RWPE2 (cell line): ENCODE results near the gene NIM1K.

Source experiments
- ATAC-seq: fragments of 200-7000 bp; cut with Tn5 transposase; 3 replicates; pipeline ENCODE4 v1.9.1; 2021; ENCODE audit warnings: low read depth
- DNase-seq: peaks from one replicate; pipeline ENCODE4 v3.0.0-alpha.2; 2020; ENCODE audit warnings: low spot score
- H3K27ac ChIP-seq: fragments of 450-650 bp; 2 replicates; pipeline ENCODE4 v1.5.1; 2017; ENCODE audit warnings: mild to moderate bottlenecking; ENCODE audit not compliant: poor library complexity, severe bottlenecking
- H3K27me3 ChIP-seq: fragments of 250-450 bp; sonication (Bioruptor Pico); 2 replicates; pipeline ENCODE4 v1.5.1; 2021; ENCODE audit warnings: mild to moderate bottlenecking, moderate library complexity; ENCODE audit not compliant: insufficient read depth, poor library complexity, severe bottlenecking
- H3K36me3 ChIP-seq: fragments of 250-450 bp; sonication (Bioruptor Pico); 2 replicates; pipeline ENCODE4 v1.5.1; 2020; ENCODE audit warnings: low read depth, mild to moderate bottlenecking, moderate library complexity
- H3K4me1 ChIP-seq: fragments of 250-450 bp; sonication (Bioruptor Pico); 2 replicates; pipeline ENCODE4 v1.5.1; 2021; ENCODE audit warnings: mild to moderate bottlenecking, moderate library complexity; ENCODE audit not compliant: insufficient read depth, poor library complexity, severe bottlenecking
- H3K4me3 ChIP-seq: fragments of 250-450 bp; sonication (Bioruptor Pico); 2 replicates; pipeline ENCODE4 v1.5.1; 2021; ENCODE audit warnings: mild to moderate bottlenecking, moderate library complexity; ENCODE audit not compliant: severe bottlenecking
- H3K9me3 ChIP-seq: fragments of 250-450 bp; sonication (Bioruptor Pico); 2 replicates; pipeline ENCODE4 v1.5.1; 2021; ENCODE audit warnings: mild to moderate bottlenecking, moderate library complexity; ENCODE audit not compliant: severe bottlenecking
- TF ChIP-seq, protein P1 (sequence below): fragments of 450-650 bp; IDR thresholded peaks from one replicate; pipeline ENCODE4 v1.5.1; 2017; ENCODE audit warnings: mild to moderate bottlenecking, moderate library complexity; ENCODE audit not compliant: poor library complexity, severe bottlenecking

Gene NIM1K

DNA sequence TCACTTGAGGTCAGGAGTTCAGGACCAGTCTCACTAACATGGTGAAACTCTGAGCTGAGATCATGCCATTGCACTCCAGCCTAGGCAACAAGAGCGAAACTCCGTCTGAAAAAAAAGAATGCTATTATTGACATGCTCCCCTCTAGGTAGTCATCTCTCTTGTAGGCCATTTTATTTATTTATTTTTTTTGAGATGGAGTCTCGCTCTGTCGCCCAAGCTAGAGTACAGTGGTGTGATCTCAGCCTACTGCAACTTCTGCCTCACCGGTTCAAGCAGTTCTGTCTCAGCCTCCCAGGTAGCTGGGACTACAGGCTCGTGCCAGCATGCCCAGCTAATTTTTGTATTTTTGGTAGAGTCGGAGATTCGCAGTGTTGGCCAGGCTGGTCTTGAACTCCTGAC, 20.6 kb upstream of the NIM1K start:
- Histone ChIP-seq H3K27ac (no peak overlapping the region), H3K27me3 (no peaks in the 10 kb centered on the region), H3K9me3 (no peaks in the 10 kb centered on the region), H3K36me3 (peaks cover 60% of the 10 kb centered on the region), H3K4me1 (no peaks in the 10 kb centered on the region), H3K4me3 (no peak overlapping the region)
- DNase-seq = no peak
- no peak for ATAC-seq
- TF ChIP-seq, protein P1, sequence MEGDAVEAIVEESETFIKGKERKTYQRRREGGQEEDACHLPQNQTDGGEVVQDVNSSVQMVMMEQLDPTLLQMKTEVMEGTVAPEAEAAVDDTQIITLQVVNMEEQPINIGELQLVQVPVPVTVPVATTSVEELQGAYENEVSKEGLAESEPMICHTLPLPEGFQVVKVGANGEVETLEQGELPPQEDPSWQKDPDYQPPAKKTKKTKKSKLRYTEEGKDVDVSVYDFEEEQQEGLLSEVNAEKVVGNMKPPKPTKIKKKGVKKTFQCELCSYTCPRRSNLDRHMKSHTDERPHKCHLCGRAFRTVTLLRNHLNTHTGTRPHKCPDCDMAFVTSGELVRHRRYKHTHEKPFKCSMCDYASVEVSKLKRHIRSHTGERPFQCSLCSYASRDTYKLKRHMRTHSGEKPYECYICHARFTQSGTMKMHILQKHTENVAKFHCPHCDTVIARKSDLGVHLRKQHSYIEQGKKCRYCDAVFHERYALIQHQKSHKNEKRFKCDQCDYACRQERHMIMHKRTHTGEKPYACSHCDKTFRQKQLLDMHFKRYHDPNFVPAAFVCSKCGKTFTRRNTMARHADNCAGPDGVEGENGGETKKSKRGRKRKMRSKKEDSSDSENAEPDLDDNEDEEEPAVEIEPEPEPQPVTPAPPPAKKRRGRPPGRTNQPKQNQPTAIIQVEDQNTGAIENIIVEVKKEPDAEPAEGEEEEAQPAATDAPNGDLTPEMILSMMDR = no peak

DNA sequence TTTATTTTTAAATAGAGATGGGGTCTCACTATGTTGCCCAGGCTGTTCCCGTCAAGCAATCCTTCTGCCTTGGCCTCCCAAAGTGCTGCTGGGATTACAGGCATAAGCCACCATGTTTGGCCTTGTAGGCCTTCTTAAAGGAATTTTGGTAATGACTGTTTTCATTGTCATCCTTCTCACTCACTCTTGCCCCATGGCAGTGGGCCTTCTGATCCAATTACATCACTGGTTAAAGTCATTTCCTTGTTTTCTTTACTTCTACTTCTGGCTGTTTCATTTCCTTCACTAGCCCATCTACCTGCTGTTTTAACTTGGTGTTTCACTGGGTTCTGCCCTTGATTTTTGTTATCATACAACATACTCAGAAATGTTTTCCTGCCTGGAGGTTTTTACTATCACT, 20.1 kb upstream of the NIM1K start:
- TF ChIP-seq, protein P1 = no peak
- ATAC-seq (no peak), DNase-seq (no peak)
- Histone ChIP-seq H3K4me3 (no peak overlapping the region), H3K27me3 (no peaks in the 10 kb centered on the region), H3K4me1 (no peaks in the 10 kb centered on the region), H3K27ac (no peak overlapping the region), H3K9me3 (no peaks in the 10 kb centered on the region), H3K36me3 (peaks cover 65% of the 10 kb centered on the region)

DNA sequence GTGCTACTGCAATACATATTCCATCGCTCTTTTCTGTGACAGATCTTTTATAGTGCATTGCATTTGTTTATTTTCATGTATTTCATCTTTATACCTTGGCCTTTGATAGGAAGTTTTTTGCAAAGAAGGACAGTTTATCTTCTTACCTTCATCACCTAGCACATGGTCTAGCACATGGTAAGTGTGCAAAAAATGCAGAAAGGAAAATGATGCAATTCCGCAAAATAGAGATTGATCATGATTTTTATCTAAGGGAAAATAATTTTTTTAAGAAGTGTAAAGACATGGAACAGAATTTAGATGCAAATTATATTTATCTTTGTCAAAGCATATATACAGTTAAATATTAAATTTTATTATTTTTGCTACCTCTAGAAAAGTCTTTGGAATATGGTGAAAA, 19.2 kb upstream of the NIM1K start:
- Histone ChIP-seq H3K4me3 (no peak overlapping the region), H3K36me3 (peaks cover 66% of the 10 kb centered on the region), H3K9me3 (no peaks in the 10 kb centered on the region), H3K27me3 (no peaks in the 10 kb centered on the region), H3K27ac (no peak overlapping the region), H3K4me1 (no peaks in the 10 kb centered on the region)
- DNase-seq = no peak
- ATAC-seq = no peak
- TF ChIP-seq, protein P1 = no peak

DNA sequence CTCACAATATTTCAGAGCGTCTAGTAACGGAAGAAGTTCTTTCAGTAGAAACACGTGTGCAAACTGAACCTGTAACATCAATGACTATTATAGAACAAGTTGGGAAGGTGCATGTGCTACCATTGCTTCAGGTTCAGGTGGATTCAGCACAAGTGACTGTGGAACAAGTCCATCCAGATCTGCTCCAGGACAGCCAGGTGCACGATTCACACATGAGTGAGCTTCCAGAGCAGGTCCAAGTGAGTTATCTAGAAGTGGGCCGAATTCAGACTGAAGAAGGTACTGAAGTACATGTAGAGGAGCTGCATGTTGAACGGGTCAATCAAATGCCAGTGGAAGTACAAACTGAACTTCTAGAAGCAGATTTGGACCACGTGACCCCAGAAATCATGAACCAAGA, 17.4 kb upstream of the NIM1K start:
- H3K36me3 ChIP-seq = peaks cover 55% of the 10 kb centered on the region

DNA sequence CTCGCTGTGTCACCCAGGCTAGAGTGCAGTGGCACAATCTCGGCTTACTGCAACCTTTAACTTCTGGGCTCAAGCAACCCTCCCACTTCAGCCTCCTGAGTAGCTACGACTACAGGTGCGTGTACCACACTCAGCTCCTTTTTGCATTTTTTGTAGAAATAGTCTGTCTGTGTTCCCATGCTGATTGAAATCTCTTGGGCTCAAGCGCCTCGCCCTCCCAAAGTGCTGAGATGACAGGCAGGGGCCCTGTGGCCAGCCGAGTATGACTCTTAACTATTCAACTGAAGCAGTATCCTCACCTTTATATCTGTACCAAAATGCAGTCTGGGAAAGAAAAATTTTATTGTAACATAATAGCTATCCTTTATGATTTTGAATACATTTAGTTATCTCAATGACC, 12.2 kb upstream of the NIM1K start:
- TF ChIP-seq, protein P1 = no peak
- Histone ChIP-seq H3K9me3 (no peaks in the 10 kb centered on the region), H3K4me1 (no peaks in the 10 kb centered on the region), H3K27me3 (no peaks in the 10 kb centered on the region), H3K27ac (no peak overlapping the region), H3K36me3 (peaks cover 23% of the 10 kb centered on the region), H3K4me3 (no peak overlapping the region)
- no peak for DNase-seq
- no peak for ATAC-seq

More for the DNA sequence above, 17.4 kb upstream of the NIM1K start:
- H3K4me3 ChIP-seq = no peak overlapping the region
- TF ChIP-seq, protein P1 = no peak
- DNase-seq (no peak), ATAC-seq (no peak)
- H3K27me3 ChIP-seq = no peaks in the 10 kb centered on the region
- no peaks in the 10 kb centered on the region for H3K9me3 ChIP-seq
- H3K27ac ChIP-seq = no peak overlapping the region
- H3K4me1 ChIP-seq = no peaks in the 10 kb centered on the region
